SK-N-SH (cell line): ENCODE measurements around the gene RDX. TPM values are rescaled to one million over a fixed set of nuclear protein-coding genes. Genes with fewer than 3 reads are reported as not detected.
A peak's percentile ranks its signal among the peaks of the same experiment; 100 is the strongest.

Source experiments
- CTCF ChIA-PET: fragments of 300-600, 350-600 bp; formaldehyde crosslinking; extraction: SDS; loops from one replicate; lab custom pipeline; 2021; lab: Yijun Ruan, JAX
- POLR2A ChIA-PET: fragments of 350-600 bp; sonication (Branson Sonifier 250); formaldehyde crosslinking; extraction: SDS; loops from one replicate; lab custom pipeline; 2020; ENCODE audit warnings: antibody characterized with exemption, inconsistent platforms; lab: Yijun Ruan, JAX
- DNase-seq: peaks from one replicate; pipeline ENCODE4 v3.0.0; 2012
- H2AFZ ChIP-seq: fragments of 200-600 bp; sonication (generic); 2 replicates; pipeline ENCODE4 v1.8.1; 2016; ENCODE audit warnings: antibody characterized with exemption, mild to moderate bottlenecking, low read depth
- H3F3A ChIP-seq: fragments of 200-600 bp; sonication (generic); replicated peaks from 2 replicates; pipeline ENCODE3; 2016; ENCODE audit warnings: antibody characterized with exemption, mild to moderate bottlenecking; ENCODE audit not compliant: insufficient read depth
- H3K27ac ChIP-seq, 2 experiments: fragments of 200-500 bp in 1 of 2; fragments of 200-600 bp in 1 of 2; sonication (Bioruptor generic) in 1 of 2; sonication (generic), shearing (Covaris generic) in 1 of 2; 2 replicates each; pipeline versions ENCODE4 v1.5.1 to v1.6.1; 2014 to 2016; ENCODE audit warnings: low read depth in 2 of 2, inconsistent platforms in 1 of 2, low read length in 1 of 2, mild to moderate bottlenecking in 1 of 2, mixed read lengths in 1 of 2
- H3K27me3 ChIP-seq: fragments of 200-600 bp; sonication (generic), shearing (Covaris generic); 2 replicates; pipeline ENCODE4 v1.6.1; 2016; ENCODE audit warnings: mixed run types; ENCODE audit not compliant: insufficient read depth
- H3K36me3 ChIP-seq, 2 experiments: fragments of 200-500 bp in 1 of 2; fragments of 200-600 bp in 1 of 2; sonication (Bioruptor generic) in 1 of 2; sonication (generic) in 1 of 2; replicated peaks in 1 of 2; 2 replicates each; pipeline versions ENCODE3 to v1.5.1; 2014 to 2016; ENCODE audit warnings: low read length in 1 of 2, mild to moderate bottlenecking in 1 of 2; ENCODE audit not compliant: insufficient read depth in 2 of 2, control insufficient read depth in 1 of 2
- H3K4me1 ChIP-seq, 2 experiments: fragments of 200-500 bp in 1 of 2; fragments of 200-600 bp in 1 of 2; sonication (Bioruptor generic) in 1 of 2; sonication (generic), shearing (Covaris generic) in 1 of 2; 2 replicates each; pipeline versions ENCODE4 v1.5.1 to v1.6.1; 2014 to 2016; ENCODE audit warnings: low read depth in 1 of 2, low read length in 1 of 2, mixed run types in 1 of 2; ENCODE audit not compliant: insufficient read depth in 2 of 2, control insufficient read depth in 1 of 2
- H3K4me2 ChIP-seq: fragments of 200-600 bp; sonication (generic), shearing (Covaris generic); 2 replicates; pipeline ENCODE4 v1.6.1; 2017; ENCODE audit warnings: mixed run types
- H3K4me3 ChIP-seq, 2 experiments: fragments of 200-500 bp in 1 of 2; fragments of 200-600 bp in 1 of 2; sonication (Bioruptor generic) in 1 of 2; sonication (generic), shearing (Covaris generic) in 1 of 2; 2 replicates each; pipeline versions ENCODE4 v1.5.1 to v1.8.1; 2014 to 2016; ENCODE audit warnings: low read depth in 2 of 2, inconsistent platforms in 1 of 2, low read length in 1 of 2, mild to moderate bottlenecking in 1 of 2, mixed read lengths in 1 of 2, moderate library complexity in 1 of 2
- H3K79me2 ChIP-seq: fragments of 200-600 bp; sonication (generic); 2 replicates; pipeline ENCODE4 v1.8.1; 2017; ENCODE audit warnings: mild to moderate bottlenecking; ENCODE audit not compliant: insufficient read depth
- H3K9ac ChIP-seq: fragments of 200-600 bp; sonication (generic); 2 replicates; pipeline ENCODE4 v1.6.1; 2017; ENCODE audit warnings: mixed run types
- H3K9me2 ChIP-seq: fragments of 200-600 bp; sonication (generic); 2 replicates; pipeline ENCODE4 v1.6.1; 2017; ENCODE audit warnings: mixed run types
- H3K9me3 ChIP-seq: fragments of 200-600 bp; sonication (generic); 2 replicates; pipeline ENCODE4 v1.6.1; 2017; ENCODE audit warnings: mixed run types, mild to moderate bottlenecking, moderate library complexity
- H4K20me1 ChIP-seq: fragments of 200-600 bp; sonication (generic); 2 replicates; pipeline ENCODE4 v1.6.1; 2017; ENCODE audit warnings: mild to moderate bottlenecking, mixed run types; ENCODE audit not compliant: insufficient read depth
- CHD2 ChIP-seq: fragments of 150-350 bp; IDR thresholded peaks from 2 replicates; pipeline ENCODE4 v1.6.1; 2018; ENCODE audit warnings: low read length; ENCODE audit not compliant: partially characterized antibody
- FOSL2 ChIP-seq: IDR thresholded peaks from 2 replicates; pipeline ENCODE4 v1.4.0; 2012; ENCODE audit warnings: low read depth, mild to moderate bottlenecking, moderate library complexity, borderline replicate concordance
- FOXJ3 ChIP-seq: sonication (generic); formaldehyde crosslinking; IDR thresholded peaks from 2 replicates; pipeline ENCODE4 v1.5.1; 2020; ENCODE audit warnings: mild to moderate bottlenecking, missing genetic modification reagents
- GATA2 ChIP-seq: sonication (generic); formaldehyde crosslinking; IDR thresholded peaks from 2 replicates; pipeline ENCODE4 v1.5.0; 2020; ENCODE audit warnings: mild to moderate bottlenecking, missing genetic modification reagents
- JUND ChIP-seq: IDR thresholded peaks from 2 replicates; pipeline ENCODE4 v1.4.0; 2012
- MEF2A ChIP-seq: IDR thresholded peaks from 2 replicates; pipeline ENCODE4 v1.4.0; 2012; ENCODE audit warnings: low read depth, borderline replicate concordance
- MXI1 ChIP-seq: IDR thresholded peaks from 2 replicates; pipeline ENCODE4 v1.6.1; 2012; ENCODE audit warnings: mild to moderate bottlenecking, low read depth, low read length, improper control_type of control experiment
- NFIC ChIP-seq: IDR thresholded peaks from 2 replicates; pipeline ENCODE4 v1.4.0; 2012; ENCODE audit warnings: borderline replicate concordance
- POLR2AphosphoS5 ChIP-seq: IDR thresholded peaks from 2 replicates; pipeline ENCODE4 v1.6.1; 2012; ENCODE audit warnings: low read depth, low read length
- RAD21 ChIP-seq: IDR thresholded peaks from 2 replicates; pipeline ENCODE4 v1.6.1; 2012; ENCODE audit warnings: mild to moderate bottlenecking, low read length
- TCF12 ChIP-seq: IDR thresholded peaks from 2 replicates; pipeline ENCODE4 v1.4.0; 2012
- TEAD4 ChIP-seq: IDR thresholded peaks from 2 replicates; pipeline ENCODE4 v1.4.0; 2012; ENCODE audit warnings: mild to moderate bottlenecking, borderline replicate concordance; ENCODE audit not compliant: insufficient read depth
- YY1 ChIP-seq: IDR thresholded peaks from 2 replicates; pipeline ENCODE4 v1.4.0; 2012; ENCODE audit warnings: low read depth, mild to moderate bottlenecking
- WGBS: methylation state at CpG from one replicate; pipeline ENCODE4 v1.1.6; 2017; ENCODE audit warnings: low lambda C conversion rate; 5-methylcytosine and 5-hydroxymethylcytosine counted together
- polyA plus RNA-seq, 3 experiments: library from polyadenylated mRNA; depleted of rRNA; stranded (reverse); fragments of >200 nt; gene quantifications; 2 replicates each; pipeline ENCODE4 v1.2.3, GENCODE V29; 2012
- TF ChIP-seq, protein P1 (sequence below): IDR thresholded peaks from 2 replicates; pipeline ENCODE4; 2012
- TF ChIP-seq, protein P2 (sequence below): IDR thresholded peaks from 2 replicates; pipeline ENCODE4 v1.4.0; 2012; ENCODE audit warnings: low read depth, borderline replicate concordance
- TF ChIP-seq, protein P3 (sequence below): IDR thresholded peaks from 2 replicates; pipeline ENCODE4 v1.4.0; 2012; ENCODE audit warnings: low read depth, borderline replicate concordance
- TF ChIP-seq, protein P4 (sequence below): IDR thresholded peaks from 2 replicates; pipeline ENCODE4 v1.6.1; 2012; ENCODE audit warnings: mild to moderate bottlenecking, low read depth, low read length, moderate library complexity

Gene RDX
- polyA plus RNA-seq, 1 of the 3 experiments (the other 2 are of a cell fraction) = 29.4 TPM

DNA sequence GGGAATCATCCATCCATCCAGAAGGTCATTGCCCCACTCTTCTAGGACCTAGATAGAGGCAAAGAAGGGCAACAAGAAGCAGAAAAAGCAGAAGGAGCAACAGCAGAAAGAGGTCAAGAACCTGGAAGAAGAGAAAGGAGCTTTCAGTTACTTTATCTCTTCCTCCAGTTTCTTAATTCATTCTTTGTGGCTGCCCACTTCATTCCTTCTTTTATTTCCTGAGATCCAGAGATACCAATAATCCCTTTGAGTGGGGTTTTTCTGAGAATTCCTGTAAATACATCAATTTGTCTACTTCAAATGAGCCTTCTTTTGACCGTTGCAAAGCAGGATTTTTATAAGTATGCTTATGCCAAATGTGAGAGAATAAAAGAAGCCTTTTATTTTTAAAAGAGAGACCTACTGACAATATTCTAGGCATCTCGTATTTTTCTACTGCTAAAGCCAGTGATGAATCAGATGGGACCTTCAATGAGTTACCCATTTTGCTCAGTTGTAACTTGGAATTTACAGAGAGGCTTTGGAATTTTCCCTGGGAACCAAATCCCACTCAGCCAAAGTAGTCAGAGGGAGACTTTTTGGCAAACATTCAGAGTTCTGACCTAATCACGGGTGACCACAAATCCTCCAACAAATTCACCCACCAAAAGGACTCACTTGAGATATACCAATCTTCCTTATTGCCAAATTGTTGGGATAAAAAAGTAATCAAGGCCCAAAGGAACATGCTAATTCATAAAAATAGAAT is 148.3 kb downstream of the RDX start:
- Histone ChIP-seq H3K4me1 (peaks cover 6 to 25% of the 10 kb centered on the region in 2 experiments), H2AFZ (0 out of 2 replicates have a peak overlapping the region, but pooled peaks have one; percentile 7), H3K27ac (peak overlapping the region in 1 of 2 experiments; percentile 73; a peak in 2 of 4 replicates), H4K20me1 (peaks cover 3% of the 10 kb centered on the region; the same call in 1 of the 2 replicates), H3K36me3 (peaks cover 0 to 9% of the 10 kb centered on the region in 2 experiments), H3K4me3 (no peak overlapping the region), H3K79me2 (peaks cover 17% of the 10 kb centered on the region), H3K9me3 (no peaks in the 10 kb centered on the region), H3K9ac (no peak overlapping the region; the same call in 1 of the 2 replicates), H3K27me3 (no peaks in the 10 kb centered on the region), H3F3A (peaks cover 35% of the 10 kb centered on the region), H3K9me2 (no peaks in the 10 kb centered on the region), H3K4me2 (peak overlapping the region; percentile 45; the same call in 1 of the 2 replicates)
- TF ChIP-seq MXI1 = no peak
- TF ChIP-seq POLR2AphosphoS5 = no peak
- no peak for TF ChIP-seq CHD2
- TF ChIP-seq, protein P1, sequence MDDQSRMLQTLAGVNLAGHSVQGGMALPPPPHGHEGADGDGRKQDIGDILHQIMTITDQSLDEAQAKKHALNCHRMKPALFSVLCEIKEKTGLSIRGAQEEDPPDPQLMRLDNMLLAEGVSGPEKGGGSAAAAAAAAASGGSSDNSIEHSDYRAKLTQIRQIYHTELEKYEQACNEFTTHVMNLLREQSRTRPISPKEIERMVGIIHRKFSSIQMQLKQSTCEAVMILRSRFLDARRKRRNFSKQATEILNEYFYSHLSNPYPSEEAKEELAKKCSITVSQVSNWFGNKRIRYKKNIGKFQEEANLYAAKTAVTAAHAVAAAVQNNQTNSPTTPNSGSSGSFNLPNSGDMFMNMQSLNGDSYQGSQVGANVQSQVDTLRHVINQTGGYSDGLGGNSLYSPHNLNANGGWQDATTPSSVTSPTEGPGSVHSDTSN = 0 out of 2 replicates have a peak, but pooled peaks have one; percentile 5
- TF ChIP-seq NFIC = peak; percentile 14; the same call in 1 of the 2 replicates
- ChIA-PET CTCF (no interaction called here), POLR2A (no interaction called here)
- 38% methylated on average over 3 of the region's 3 CpGs for WGBS
- DNase-seq = no peak

DNA sequence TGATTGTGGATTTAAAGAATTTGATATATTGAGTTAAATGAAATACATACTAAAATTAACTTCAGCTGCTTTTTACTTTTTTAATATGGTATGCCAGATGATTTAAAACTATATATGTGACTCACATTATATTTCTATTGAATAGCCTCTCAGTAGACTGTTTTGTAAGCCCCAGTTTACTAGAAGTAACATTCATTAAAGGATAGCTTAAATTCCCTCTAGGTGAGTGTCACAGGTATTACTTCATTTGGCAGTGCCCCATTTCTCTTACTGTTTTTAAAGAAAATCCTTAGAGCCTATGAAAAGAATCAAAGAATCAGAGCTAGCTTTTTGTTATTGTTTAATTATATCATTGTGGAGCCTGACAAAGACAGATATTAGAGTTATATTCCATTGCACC is 154.6 kb downstream of the RDX start:
- Histone ChIP-seq H4K20me1 (no peaks in the 10 kb centered on the region), H3K79me2 (peaks cover 15% of the 10 kb centered on the region), H3K4me1 (no peaks in the 10 kb centered on the region; a peak in 1 of 4 replicates), H3K27me3 (no peaks in the 10 kb centered on the region), H3K4me2 (no peak overlapping the region), H3K4me3 (no peak overlapping the region), H2AFZ (no peak overlapping the region), H3K36me3 (peaks cover 3 to 20% of the 10 kb centered on the region in 2 experiments), H3K9me2 (no peaks in the 10 kb centered on the region), H3K27ac (no peak overlapping the region), H3K9ac (no peak overlapping the region), H3F3A (peaks cover 5% of the 10 kb centered on the region), H3K9me3 (no peaks in the 10 kb centered on the region)
- POLR2A ChIA-PET = interaction anchor here (0.7 kb wide), 1 partner anchor 14 kb away, joined by 3 read pairs; no protein-coding TSS in a partner anchor
- DNase-seq = no peak
- CTCF ChIA-PET = no interaction called here
- TF ChIP-seq, protein P2, sequence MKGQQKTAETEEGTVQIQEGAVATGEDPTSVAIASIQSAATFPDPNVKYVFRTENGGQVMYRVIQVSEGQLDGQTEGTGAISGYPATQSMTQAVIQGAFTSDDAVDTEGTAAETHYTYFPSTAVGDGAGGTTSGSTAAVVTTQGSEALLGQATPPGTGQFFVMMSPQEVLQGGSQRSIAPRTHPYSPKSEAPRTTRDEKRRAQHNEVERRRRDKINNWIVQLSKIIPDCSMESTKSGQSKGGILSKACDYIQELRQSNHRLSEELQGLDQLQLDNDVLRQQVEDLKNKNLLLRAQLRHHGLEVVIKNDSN = no peak
- TF ChIP-seq MEF2A (no peak), TCF12 (no peak), FOXJ3 (CRISPR knock-in tag) (no peak), CHD2 (no peak), GATA2 (CRISPR knock-in tag) (no peak), MXI1 (no peak), JUND (no peak), YY1 (no peak), RAD21 (no peak), FOSL2 (no peak), NFIC (no peak), TEAD4 (no peak)
- TF ChIP-seq, protein P3, sequence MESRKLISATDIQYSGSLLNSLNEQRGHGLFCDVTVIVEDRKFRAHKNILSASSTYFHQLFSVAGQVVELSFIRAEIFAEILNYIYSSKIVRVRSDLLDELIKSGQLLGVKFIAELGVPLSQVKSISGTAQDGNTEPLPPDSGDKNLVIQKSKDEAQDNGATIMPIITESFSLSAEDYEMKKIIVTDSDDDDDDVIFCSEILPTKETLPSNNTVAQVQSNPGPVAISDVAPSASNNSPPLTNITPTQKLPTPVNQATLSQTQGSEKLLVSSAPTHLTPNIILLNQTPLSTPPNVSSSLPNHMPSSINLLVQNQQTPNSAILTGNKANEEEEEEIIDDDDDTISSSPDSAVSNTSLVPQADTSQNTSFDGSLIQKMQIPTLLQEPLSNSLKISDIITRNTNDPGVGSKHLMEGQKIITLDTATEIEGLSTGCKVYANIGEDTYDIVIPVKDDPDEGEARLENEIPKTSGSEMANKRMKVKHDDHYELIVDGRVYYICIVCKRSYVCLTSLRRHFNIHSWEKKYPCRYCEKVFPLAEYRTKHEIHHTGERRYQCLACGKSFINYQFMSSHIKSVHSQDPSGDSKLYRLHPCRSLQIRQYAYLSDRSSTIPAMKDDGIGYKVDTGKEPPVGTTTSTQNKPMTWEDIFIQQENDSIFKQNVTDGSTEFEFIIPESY = no peak
- TF ChIP-seq, protein P4, sequence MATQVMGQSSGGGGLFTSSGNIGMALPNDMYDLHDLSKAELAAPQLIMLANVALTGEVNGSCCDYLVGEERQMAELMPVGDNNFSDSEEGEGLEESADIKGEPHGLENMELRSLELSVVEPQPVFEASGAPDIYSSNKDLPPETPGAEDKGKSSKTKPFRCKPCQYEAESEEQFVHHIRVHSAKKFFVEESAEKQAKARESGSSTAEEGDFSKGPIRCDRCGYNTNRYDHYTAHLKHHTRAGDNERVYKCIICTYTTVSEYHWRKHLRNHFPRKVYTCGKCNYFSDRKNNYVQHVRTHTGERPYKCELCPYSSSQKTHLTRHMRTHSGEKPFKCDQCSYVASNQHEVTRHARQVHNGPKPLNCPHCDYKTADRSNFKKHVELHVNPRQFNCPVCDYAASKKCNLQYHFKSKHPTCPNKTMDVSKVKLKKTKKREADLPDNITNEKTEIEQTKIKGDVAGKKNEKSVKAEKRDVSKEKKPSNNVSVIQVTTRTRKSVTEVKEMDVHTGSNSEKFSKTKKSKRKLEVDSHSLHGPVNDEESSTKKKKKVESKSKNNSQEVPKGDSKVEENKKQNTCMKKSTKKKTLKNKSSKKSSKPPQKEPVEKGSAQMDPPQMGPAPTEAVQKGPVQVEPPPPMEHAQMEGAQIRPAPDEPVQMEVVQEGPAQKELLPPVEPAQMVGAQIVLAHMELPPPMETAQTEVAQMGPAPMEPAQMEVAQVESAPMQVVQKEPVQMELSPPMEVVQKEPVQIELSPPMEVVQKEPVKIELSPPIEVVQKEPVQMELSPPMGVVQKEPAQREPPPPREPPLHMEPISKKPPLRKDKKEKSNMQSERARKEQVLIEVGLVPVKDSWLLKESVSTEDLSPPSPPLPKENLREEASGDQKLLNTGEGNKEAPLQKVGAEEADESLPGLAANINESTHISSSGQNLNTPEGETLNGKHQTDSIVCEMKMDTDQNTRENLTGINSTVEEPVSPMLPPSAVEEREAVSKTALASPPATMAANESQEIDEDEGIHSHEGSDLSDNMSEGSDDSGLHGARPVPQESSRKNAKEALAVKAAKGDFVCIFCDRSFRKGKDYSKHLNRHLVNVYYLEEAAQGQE = no peak
